Measurements from ENCODE around the gene RALGPS1.

RALGPS1 gene

GRCh38 chr9:127233550-127233949 lies 319.0 kb downstream of the RALGPS1 start:
- Histone ChIP-seq H3K9me2 (replicated peaks; ENCODE audit: control insufficient read depth, low read length) (no peaks in the 10 kb centered on the region), H3K4me3 (ENCODE audit: low read length) (no peak overlapping the region), H3K27ac (ENCODE audit: low read depth, low read length) (no peak overlapping the region), H3K36me3 (ENCODE audit: control insufficient read depth, low read length) (no peaks in the 10 kb centered on the region), H3K9me3 (ENCODE audit: control insufficient read depth, insufficient read depth, low read length) (no peaks in the 10 kb centered on the region), H3F3A (ENCODE audit: control insufficient read depth, insufficient read depth) (no peaks in the 10 kb centered on the region), H3K4me1 (ENCODE audit: control insufficient read depth, low read length) (no peaks in the 10 kb centered on the region), H3K79me2 (ENCODE audit: control insufficient read depth, low read length) (no peaks in the 10 kb centered on the region), H3K4me2 (ENCODE audit: low read length) (no peak overlapping the region), H4K20me1 (ENCODE audit: control insufficient read depth, insufficient read depth, low read depth, low read length) (no peaks in the 10 kb centered on the region), H3K27me3 (ENCODE audit: control insufficient read depth, low read length) (0 out of 2 replicates have a peak, but pooled peaks cover 15% of the 10 kb centered on the region)
- TF ChIP-seq CTCF (IDR thresholded peaks at IDR 0.05; ENCODE audit: low read depth, low read length, poor library complexity, severe bottlenecking) = no peak
- no peak for TF ChIP-seq EZH2phosphoT487 (IDR thresholded peaks at IDR 0.05; ENCODE audit: borderline replicate concordance, low read length)

- H3F3A ChIP-seq (ENCODE audit: control insufficient read depth, insufficient read depth) = no peaks in the 10 kb centered on the region
- H3K9me2 ChIP-seq (replicated peaks; ENCODE audit: control insufficient read depth, low read length) = no peaks in the 10 kb centered on the region
- TF ChIP-seq EZH2phosphoT487 (IDR thresholded peaks at IDR 0.05; ENCODE audit: borderline replicate concordance, low read length) = no peak
- no peak for TF ChIP-seq CTCF (IDR thresholded peaks at IDR 0.05; ENCODE audit: low read depth, low read length, poor library complexity, severe bottlenecking)
- H3K27ac ChIP-seq (ENCODE audit: low read depth, low read length) = no peak overlapping the region
- no peak overlapping the region for H3K4me2 ChIP-seq (ENCODE audit: low read length)
- H3K79me2 ChIP-seq (ENCODE audit: control insufficient read depth, low read length) = no peaks in the 10 kb centered on the region
- no peak overlapping the region for H3K4me3 ChIP-seq (ENCODE audit: low read length)
- H3K36me3 ChIP-seq (ENCODE audit: control insufficient read depth, low read length) = no peaks in the 10 kb centered on the region
- H3K4me1 ChIP-seq (ENCODE audit: control insufficient read depth, low read length) = no peaks in the 10 kb centered on the region
- H3K27me3 ChIP-seq (ENCODE audit: control insufficient read depth, low read length) = 0 out of 2 replicates have a peak, but pooled peaks cover 15% of the 10 kb centered on the region
- no peaks in the 10 kb centered on the region for H4K20me1 ChIP-seq (ENCODE audit: control insufficient read depth, insufficient read depth, low read depth, low read length)
- no peaks in the 10 kb centered on the region for H3K9me3 ChIP-seq (ENCODE audit: control insufficient read depth, insufficient read depth, low read length)
Measured at GRCh38 chr9:127233989-127234388, 319.4 kb downstream of the RALGPS1 start.

GRCh38 chr9:127237801-127238200 lies 323.2 kb downstream of the RALGPS1 start:
- no peaks in the 10 kb centered on the region for H3F3A ChIP-seq (ENCODE audit: control insufficient read depth, insufficient read depth)
- H3K9me3 ChIP-seq (ENCODE audit: control insufficient read depth, insufficient read depth, low read length) = no peaks in the 10 kb centered on the region
- no peak overlapping the region for H3K4me2 ChIP-seq (ENCODE audit: low read length)
- H3K9me2 ChIP-seq (replicated peaks; ENCODE audit: control insufficient read depth, low read length) = no peaks in the 10 kb centered on the region
- no peaks in the 10 kb centered on the region for H3K79me2 ChIP-seq (ENCODE audit: control insufficient read depth, low read length)
- no peaks in the 10 kb centered on the region for H3K36me3 ChIP-seq (ENCODE audit: control insufficient read depth, low read length)
- no peaks in the 10 kb centered on the region for H3K4me1 ChIP-seq (ENCODE audit: control insufficient read depth, low read length)
- no peak overlapping the region for H3K27ac ChIP-seq (ENCODE audit: low read depth, low read length)
- TF ChIP-seq EZH2phosphoT487 (IDR thresholded peaks at IDR 0.05; ENCODE audit: borderline replicate concordance, low read length) = no peak
- no peak for TF ChIP-seq CTCF (IDR thresholded peaks at IDR 0.05; ENCODE audit: low read depth, low read length, poor library complexity, severe bottlenecking)
- 0 out of 2 replicates have a peak, but pooled peaks cover 11% of the 10 kb centered on the region for H3K27me3 ChIP-seq (ENCODE audit: control insufficient read depth, low read length)
- H4K20me1 ChIP-seq (ENCODE audit: control insufficient read depth, insufficient read depth, low read depth, low read length) = no peaks in the 10 kb centered on the region
- H3K4me3 ChIP-seq (ENCODE audit: low read length) = no peak overlapping the region

Measured in DOHH2 (cell line).